HEK293 (cell line): ENCODE results near the gene SRRM1.

Experiments
- MZF1 ChIP-seq: fragments of 450-650 bp; formaldehyde crosslinking; IDR thresholded peaks from 2 replicates; pipeline ENCODE4 v1.5.1; 2017; ENCODE audit warnings: missing biosample characterization, missing genetic modification characterization, borderline replicate concordance
- OVOL3 ChIP-seq: fragments of 450-650 bp; formaldehyde crosslinking; IDR thresholded peaks from 2 replicates; pipeline ENCODE4 v1.5.1; 2016; ENCODE audit warnings: missing biosample characterization, missing genetic modification characterization
- SCRT2 ChIP-seq: fragments of 450-650 bp; formaldehyde crosslinking; IDR thresholded peaks from 2 replicates; pipeline ENCODE4 v1.5.1; 2016; ENCODE audit warnings: missing biosample characterization, missing genetic modification characterization
- SP3 ChIP-seq: fragments of 450-650 bp; formaldehyde crosslinking; IDR thresholded peaks from 2 replicates; pipeline ENCODE4 v1.5.1; 2016; ENCODE audit warnings: missing biosample characterization, missing genetic modification characterization
- SP7 ChIP-seq: fragments of 450-650 bp; formaldehyde crosslinking; IDR thresholded peaks from 2 replicates; pipeline ENCODE4 v1.5.1; 2016; ENCODE audit warnings: missing biosample characterization, missing genetic modification characterization
- WT1 ChIP-seq: fragments of 450-650 bp; formaldehyde crosslinking; IDR thresholded peaks from 2 replicates; pipeline ENCODE4 v1.5.1; 2016; ENCODE audit warnings: missing biosample characterization, missing genetic modification characterization
- ZBTB1 ChIP-seq: fragments of 450-650 bp; formaldehyde crosslinking; IDR thresholded peaks from 2 replicates; pipeline ENCODE4 v1.5.1; 2016; ENCODE audit warnings: missing biosample characterization, missing genetic modification characterization
- ZBTB21 ChIP-seq: fragments of 450-650 bp; formaldehyde crosslinking; IDR thresholded peaks from 2 replicates; pipeline ENCODE4 v1.5.1; 2017; ENCODE audit warnings: missing biosample characterization, missing genetic modification characterization
- ZBTB8A ChIP-seq: fragments of 450-650 bp; formaldehyde crosslinking; IDR thresholded peaks from 2 replicates; pipeline ENCODE4 v1.5.1; 2016; ENCODE audit warnings: missing biosample characterization, missing genetic modification characterization
- ZFP37 ChIP-seq: fragments of 450-650 bp; formaldehyde crosslinking; IDR thresholded peaks from 2 replicates; pipeline ENCODE4 v1.5.1; 2016; ENCODE audit warnings: missing biosample characterization, missing genetic modification characterization
- ZNF221 ChIP-seq: fragments of 450-650 bp; formaldehyde crosslinking; IDR thresholded peaks from 2 replicates; pipeline ENCODE4 v1.5.1; 2017; ENCODE audit warnings: missing biosample characterization, missing genetic modification characterization, borderline replicate concordance
- ZNF341 ChIP-seq: fragments of 450-650 bp; formaldehyde crosslinking; IDR thresholded peaks from 2 replicates; pipeline ENCODE4; 2016; ENCODE audit warnings: low read depth, missing biosample characterization, missing genetic modification characterization
- ZNF366 ChIP-seq: fragments of 450-650 bp; formaldehyde crosslinking; conservative IDR thresholded peaks from 2 replicates; pipeline ENCODE4 v1.5.1; 2016; ENCODE audit warnings: missing biosample characterization, missing genetic modification characterization
- ZNF416 ChIP-seq: fragments of 450-650 bp; formaldehyde crosslinking; IDR thresholded peaks from 2 replicates; pipeline ENCODE4 v1.5.1; 2016; ENCODE audit warnings: missing biosample characterization, missing genetic modification characterization
- ZNF423 ChIP-seq: fragments of 450-650 bp; formaldehyde crosslinking; IDR thresholded peaks from 2 replicates; pipeline ENCODE4 v1.5.1; 2016; ENCODE audit warnings: missing biosample characterization, missing genetic modification characterization
- ZNF501 ChIP-seq: fragments of 450-650 bp; formaldehyde crosslinking; IDR thresholded peaks from 2 replicates; pipeline ENCODE4 v1.5.1; 2016; ENCODE audit warnings: missing biosample characterization, missing genetic modification characterization
- ZNF561 ChIP-seq: fragments of 450-650 bp; IDR thresholded peaks from 2 replicates; pipeline ENCODE4 v1.5.1; 2018; ENCODE audit warnings: missing biosample characterization, missing genetic modification characterization, borderline replicate concordance
- ZNF610 ChIP-seq: fragments of 450-650 bp; formaldehyde crosslinking; IDR thresholded peaks from 2 replicates; pipeline ENCODE4 v1.5.1; 2016; ENCODE audit warnings: missing biosample characterization, missing genetic modification characterization, borderline replicate concordance
- ZNF621 ChIP-seq: fragments of 450-650 bp; formaldehyde crosslinking; IDR thresholded peaks from 2 replicates; pipeline ENCODE4 v1.5.1; 2017; ENCODE audit warnings: missing biosample characterization, missing genetic modification characterization
- ZNF701 ChIP-seq: fragments of 450-650 bp; formaldehyde crosslinking; IDR thresholded peaks from 2 replicates; pipeline ENCODE4 v1.5.1; 2016; ENCODE audit warnings: missing biosample characterization, missing genetic modification characterization
- ZNF792 ChIP-seq: fragments of 450-650 bp; formaldehyde crosslinking; IDR thresholded peaks from 2 replicates; pipeline ENCODE4 v1.5.1; 2016; ENCODE audit warnings: missing biosample characterization, missing genetic modification characterization
- ZNF837 ChIP-seq: fragments of 450-650 bp; formaldehyde crosslinking; IDR thresholded peaks from 2 replicates; pipeline ENCODE4 v1.5.1; 2016; ENCODE audit warnings: missing biosample characterization, missing genetic modification characterization
- ZSCAN30 ChIP-seq: fragments of 450-650 bp; IDR thresholded peaks from 2 replicates; pipeline ENCODE4 v1.5.1; 2018; ENCODE audit warnings: missing biosample characterization, mild to moderate bottlenecking, missing genetic modification characterization, moderate library complexity
- ZXDB ChIP-seq: fragments of 450-650 bp; formaldehyde crosslinking; IDR thresholded peaks from 2 replicates; pipeline ENCODE4 v1.5.1; 2016; ENCODE audit warnings: missing biosample characterization, missing genetic modification characterization
- TF ChIP-seq, protein P1 (sequence below): fragments of 450-650 bp; formaldehyde crosslinking; IDR thresholded peaks from 2 replicates; pipeline ENCODE4 v1.5.1; 2017; ENCODE audit warnings: missing biosample characterization, missing genetic modification characterization
- TF ChIP-seq, protein P2 (sequence below): fragments of 450-650 bp; formaldehyde crosslinking; IDR thresholded peaks from 2 replicates; pipeline ENCODE4 v1.5.1; 2016; ENCODE audit warnings: missing biosample characterization, missing genetic modification characterization
- TF ChIP-seq, protein P3 (sequence below): fragments of 450-650 bp; formaldehyde crosslinking; IDR thresholded peaks from 2 replicates; pipeline ENCODE4 v1.5.1; 2016; ENCODE audit warnings: missing biosample characterization, missing genetic modification characterization
- TF ChIP-seq, protein P4 (sequence below): fragments of 450-650 bp; formaldehyde crosslinking; IDR thresholded peaks from 2 replicates; pipeline ENCODE4 v1.5.1; 2016; ENCODE audit warnings: missing biosample characterization, missing genetic modification characterization
- TF ChIP-seq, protein P5 (sequence below): fragments of 450-650 bp; formaldehyde crosslinking; IDR thresholded peaks from 2 replicates; pipeline ENCODE4 v1.5.1; 2016; ENCODE audit warnings: missing biosample characterization, missing genetic modification characterization
- TF ChIP-seq, protein P6 (sequence below): fragments of 450-650 bp; formaldehyde crosslinking; IDR thresholded peaks from 2 replicates; pipeline ENCODE4 v1.5.1; 2016; ENCODE audit warnings: missing biosample characterization, missing genetic modification characterization

The SRRM1 gene

DNA sequence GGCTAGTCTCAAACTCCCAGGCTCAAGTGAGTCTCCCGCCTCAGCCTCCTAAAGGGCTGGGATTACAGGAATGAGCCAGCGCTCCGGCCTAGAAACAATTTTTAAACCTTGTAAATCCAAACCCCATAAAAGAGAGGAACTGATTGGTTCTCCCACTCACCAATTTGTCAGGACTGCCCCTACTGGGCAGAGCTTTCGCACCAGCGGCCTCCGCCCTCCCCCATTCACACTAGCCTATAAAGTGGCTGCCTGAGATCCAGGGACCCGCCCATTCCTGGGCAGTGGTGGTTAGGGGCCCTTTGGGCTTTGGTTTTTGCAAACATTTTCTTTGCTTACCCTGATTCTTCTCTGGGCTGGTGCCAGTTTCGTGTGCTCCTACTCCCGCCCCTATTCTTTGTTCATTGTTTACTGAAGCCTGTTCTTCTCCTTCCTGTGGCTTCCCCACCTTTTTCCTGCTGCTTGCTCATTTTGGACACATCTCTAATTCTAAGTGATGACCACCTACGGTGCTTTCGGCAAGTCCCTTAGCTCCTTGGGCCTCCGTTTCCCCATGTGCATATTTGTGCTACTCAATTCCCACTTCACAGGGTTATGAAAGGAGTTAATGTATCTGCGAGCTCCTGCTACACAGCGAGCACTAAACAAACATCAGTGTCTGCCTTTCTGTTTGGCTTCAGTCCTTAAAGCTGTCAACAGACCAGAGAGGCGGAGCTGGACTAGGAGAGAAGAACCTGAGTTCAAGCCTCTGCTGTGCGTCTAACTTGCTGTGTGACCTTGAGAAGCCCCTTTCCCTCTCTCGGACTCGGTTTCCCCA, 62.4 kb downstream of the SRRM1 start (continued):
- TF ChIP-seq SP7 (tag by site-specific recombination) = peak; percentile 78
- no peak for TF ChIP-seq ZNF837 (tag by site-specific recombination)
- TF ChIP-seq ZNF221 (tag by site-specific recombination) = no peak
- peak; percentile 49; the same call in 1 of the 2 replicates for TF ChIP-seq WT1 (tag by site-specific recombination)
- TF ChIP-seq ZBTB1 = no peak
- TF ChIP-seq ZNF416 (tag by site-specific recombination) = no peak
- no peak; the same call in 1 of the 2 replicates for TF ChIP-seq ZNF792 (tag by site-specific recombination)
- peak; percentile 91 for TF ChIP-seq ZSCAN30 (tag by site-specific recombination)
- TF ChIP-seq MZF1 = peak; percentile 34; the same call in 1 of the 2 replicates
- no peak for TF ChIP-seq OVOL3 (tag by site-specific recombination)
- TF ChIP-seq, protein P1, sequence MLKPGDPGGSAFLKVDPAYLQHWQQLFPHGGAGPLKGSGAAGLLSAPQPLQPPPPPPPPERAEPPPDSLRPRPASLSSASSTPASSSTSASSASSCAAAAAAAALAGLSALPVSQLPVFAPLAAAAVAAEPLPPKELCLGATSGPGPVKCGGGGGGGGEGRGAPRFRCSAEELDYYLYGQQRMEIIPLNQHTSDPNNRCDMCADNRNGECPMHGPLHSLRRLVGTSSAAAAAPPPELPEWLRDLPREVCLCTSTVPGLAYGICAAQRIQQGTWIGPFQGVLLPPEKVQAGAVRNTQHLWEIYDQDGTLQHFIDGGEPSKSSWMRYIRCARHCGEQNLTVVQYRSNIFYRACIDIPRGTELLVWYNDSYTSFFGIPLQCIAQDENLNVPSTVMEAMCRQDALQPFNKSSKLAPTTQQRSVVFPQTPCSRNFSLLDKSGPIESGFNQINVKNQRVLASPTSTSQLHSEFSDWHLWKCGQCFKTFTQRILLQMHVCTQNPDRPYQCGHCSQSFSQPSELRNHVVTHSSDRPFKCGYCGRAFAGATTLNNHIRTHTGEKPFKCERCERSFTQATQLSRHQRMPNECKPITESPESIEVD = peak; percentile 61; the same call in 1 of the 2 replicates
- no peak for TF ChIP-seq ZFP37 (tag by site-specific recombination)
- 0 out of 2 replicates have a peak, but pooled peaks have one; percentile 27 for TF ChIP-seq ZNF366
- TF ChIP-seq, protein P2, sequence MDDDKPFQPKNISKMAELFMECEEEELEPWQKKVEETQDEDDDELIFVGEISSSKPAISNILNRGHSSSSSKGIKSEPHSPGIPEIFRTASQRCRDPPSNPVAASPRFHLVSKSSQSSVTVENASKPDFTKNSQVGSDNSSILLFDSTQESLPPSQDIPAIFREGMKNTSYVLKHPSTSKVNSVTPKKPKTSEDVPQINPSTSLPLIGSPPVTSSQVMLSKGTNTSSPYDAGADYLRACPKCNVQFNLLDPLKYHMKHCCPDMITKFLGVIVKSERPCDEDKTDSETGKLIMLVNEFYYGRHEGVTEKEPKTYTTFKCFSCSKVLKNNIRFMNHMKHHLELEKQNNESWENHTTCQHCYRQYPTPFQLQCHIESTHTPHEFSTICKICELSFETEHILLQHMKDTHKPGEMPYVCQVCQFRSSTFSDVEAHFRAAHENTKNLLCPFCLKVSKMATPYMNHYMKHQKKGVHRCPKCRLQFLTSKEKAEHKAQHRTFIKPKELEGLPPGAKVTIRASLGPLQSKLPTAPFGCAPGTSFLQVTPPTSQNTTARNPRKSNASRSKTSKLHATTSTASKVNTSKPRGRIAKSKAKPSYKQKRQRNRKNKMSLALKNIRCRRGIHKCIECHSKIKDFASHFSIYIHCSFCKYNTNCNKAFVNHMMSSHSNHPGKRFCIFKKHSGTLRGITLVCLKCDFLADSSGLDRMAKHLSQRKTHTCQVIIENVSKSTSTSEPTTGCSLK = no peak
- no peak for TF ChIP-seq ZNF423
- TF ChIP-seq, protein P3, sequence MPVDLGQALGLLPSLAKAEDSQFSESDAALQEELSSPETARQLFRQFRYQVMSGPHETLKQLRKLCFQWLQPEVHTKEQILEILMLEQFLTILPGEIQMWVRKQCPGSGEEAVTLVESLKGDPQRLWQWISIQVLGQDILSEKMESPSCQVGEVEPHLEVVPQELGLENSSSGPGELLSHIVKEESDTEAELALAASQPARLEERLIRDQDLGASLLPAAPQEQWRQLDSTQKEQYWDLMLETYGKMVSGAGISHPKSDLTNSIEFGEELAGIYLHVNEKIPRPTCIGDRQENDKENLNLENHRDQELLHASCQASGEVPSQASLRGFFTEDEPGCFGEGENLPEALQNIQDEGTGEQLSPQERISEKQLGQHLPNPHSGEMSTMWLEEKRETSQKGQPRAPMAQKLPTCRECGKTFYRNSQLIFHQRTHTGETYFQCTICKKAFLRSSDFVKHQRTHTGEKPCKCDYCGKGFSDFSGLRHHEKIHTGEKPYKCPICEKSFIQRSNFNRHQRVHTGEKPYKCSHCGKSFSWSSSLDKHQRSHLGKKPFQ (tag by site-specific recombination) = peak; percentile 98
- TF ChIP-seq, protein P4, sequence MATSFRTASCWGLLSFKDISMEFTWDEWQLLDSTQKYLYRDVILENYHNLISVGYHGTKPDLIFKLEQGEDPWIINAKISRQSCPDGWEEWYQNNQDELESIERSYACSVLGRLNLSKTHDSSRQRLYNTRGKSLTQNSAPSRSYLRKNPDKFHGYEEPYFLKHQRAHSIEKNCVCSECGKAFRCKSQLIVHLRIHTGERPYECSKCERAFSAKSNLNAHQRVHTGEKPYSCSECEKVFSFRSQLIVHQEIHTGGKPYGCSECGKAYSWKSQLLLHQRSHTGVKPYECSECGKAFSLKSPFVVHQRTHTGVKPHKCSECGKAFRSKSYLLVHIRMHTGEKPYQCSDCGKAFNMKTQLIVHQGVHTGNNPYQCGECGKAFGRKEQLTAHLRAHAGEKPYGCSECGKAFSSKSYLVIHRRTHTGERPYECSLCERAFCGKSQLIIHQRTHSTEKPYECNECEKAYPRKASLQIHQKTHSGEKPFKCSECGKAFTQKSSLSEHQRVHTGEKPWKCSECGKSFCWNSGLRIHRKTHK (tag by site-specific recombination) = no peak
- no peak for TF ChIP-seq SCRT2 (tag by site-specific recombination)
- no peak for TF ChIP-seq ZBTB21 (tag by site-specific recombination)
- peak; percentile 20; the same call in 1 of the 2 replicates for TF ChIP-seq ZNF561 (tag by site-specific recombination)
- TF ChIP-seq ZBTB8A (tag by site-specific recombination) = peak; percentile 98
- peak; percentile 66 for TF ChIP-seq ZXDB (tag by site-specific recombination)
- 0 out of 2 replicates have a peak, but pooled peaks have one; percentile 13 for TF ChIP-seq ZNF610
- TF ChIP-seq SP3 (tag by site-specific recombination) = peak; percentile 67
- TF ChIP-seq ZNF501 = no peak
- TF ChIP-seq, protein P5, sequence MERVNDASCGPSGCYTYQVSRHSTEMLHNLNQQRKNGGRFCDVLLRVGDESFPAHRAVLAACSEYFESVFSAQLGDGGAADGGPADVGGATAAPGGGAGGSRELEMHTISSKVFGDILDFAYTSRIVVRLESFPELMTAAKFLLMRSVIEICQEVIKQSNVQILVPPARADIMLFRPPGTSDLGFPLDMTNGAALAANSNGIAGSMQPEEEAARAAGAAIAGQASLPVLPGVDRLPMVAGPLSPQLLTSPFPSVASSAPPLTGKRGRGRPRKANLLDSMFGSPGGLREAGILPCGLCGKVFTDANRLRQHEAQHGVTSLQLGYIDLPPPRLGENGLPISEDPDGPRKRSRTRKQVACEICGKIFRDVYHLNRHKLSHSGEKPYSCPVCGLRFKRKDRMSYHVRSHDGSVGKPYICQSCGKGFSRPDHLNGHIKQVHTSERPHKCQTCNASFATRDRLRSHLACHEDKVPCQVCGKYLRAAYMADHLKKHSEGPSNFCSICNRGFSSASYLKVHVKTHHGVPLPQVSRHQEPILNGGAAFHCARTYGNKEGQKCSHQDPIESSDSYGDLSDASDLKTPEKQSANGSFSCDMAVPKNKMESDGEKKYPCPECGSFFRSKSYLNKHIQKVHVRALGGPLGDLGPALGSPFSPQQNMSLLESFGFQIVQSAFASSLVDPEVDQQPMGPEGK = peak; percentile 64
- no peak for TF ChIP-seq ZNF701 (tag by site-specific recombination)
- TF ChIP-seq, protein P6, sequence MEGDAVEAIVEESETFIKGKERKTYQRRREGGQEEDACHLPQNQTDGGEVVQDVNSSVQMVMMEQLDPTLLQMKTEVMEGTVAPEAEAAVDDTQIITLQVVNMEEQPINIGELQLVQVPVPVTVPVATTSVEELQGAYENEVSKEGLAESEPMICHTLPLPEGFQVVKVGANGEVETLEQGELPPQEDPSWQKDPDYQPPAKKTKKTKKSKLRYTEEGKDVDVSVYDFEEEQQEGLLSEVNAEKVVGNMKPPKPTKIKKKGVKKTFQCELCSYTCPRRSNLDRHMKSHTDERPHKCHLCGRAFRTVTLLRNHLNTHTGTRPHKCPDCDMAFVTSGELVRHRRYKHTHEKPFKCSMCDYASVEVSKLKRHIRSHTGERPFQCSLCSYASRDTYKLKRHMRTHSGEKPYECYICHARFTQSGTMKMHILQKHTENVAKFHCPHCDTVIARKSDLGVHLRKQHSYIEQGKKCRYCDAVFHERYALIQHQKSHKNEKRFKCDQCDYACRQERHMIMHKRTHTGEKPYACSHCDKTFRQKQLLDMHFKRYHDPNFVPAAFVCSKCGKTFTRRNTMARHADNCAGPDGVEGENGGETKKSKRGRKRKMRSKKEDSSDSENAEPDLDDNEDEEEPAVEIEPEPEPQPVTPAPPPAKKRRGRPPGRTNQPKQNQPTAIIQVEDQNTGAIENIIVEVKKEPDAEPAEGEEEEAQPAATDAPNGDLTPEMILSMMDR (tag by site-specific recombination) = no peak
- 0 out of 2 replicates have a peak, but pooled peaks have one; percentile 31 for TF ChIP-seq ZNF341 (tag by site-specific recombination)
- no peak for TF ChIP-seq ZNF621 (tag by site-specific recombination)
